GM19023 (cell line): Measurements from ENCODE around the gene MED14.

Source experiments
- ATAC-seq: cut with Tn5 transposase; IDR thresholded peaks from one replicate; pipeline ENCODE4 v1.9.1; 2021; ENCODE audit warnings: mild to moderate bottlenecking, moderate library complexity; ENCODE audit not compliant: unreplicated experiment

MED14 gene

GRCh38 chrX:40663880-40664630 is 71.3 kb downstream of the MED14 start:
- ATAC-seq = no peak

DNA sequence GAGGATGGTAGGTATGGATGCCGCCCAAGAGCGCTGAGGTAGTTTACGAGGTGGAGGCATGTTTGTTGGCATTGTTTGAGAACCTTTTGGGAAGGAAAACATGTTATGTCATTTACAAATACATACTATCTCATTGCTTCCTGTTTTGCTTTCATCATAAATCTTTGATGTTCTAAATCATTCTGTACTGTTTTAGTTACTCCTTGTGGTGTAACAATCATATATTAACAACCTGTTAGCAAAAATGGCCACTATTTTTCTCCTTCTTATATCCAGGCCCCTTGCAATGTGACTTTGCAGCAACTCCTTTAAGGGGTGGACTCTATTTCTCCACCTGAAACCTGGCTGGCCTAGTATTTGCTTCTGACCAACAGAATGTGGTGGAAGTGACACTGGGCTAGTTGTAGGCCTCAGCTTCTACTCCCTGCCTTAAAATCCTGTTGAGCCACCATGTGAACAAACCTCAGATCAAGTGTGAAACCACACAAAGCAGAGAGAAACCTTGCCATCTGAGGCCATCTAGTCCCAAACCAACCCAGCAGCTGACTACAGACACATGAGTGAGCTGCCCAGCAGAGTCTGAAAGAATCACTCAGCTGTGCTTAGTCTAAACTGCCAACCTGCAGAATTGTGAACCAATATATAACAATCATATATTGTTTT is 72.1 kb downstream of the MED14 start:
- no peak for ATAC-seq

DNA sequence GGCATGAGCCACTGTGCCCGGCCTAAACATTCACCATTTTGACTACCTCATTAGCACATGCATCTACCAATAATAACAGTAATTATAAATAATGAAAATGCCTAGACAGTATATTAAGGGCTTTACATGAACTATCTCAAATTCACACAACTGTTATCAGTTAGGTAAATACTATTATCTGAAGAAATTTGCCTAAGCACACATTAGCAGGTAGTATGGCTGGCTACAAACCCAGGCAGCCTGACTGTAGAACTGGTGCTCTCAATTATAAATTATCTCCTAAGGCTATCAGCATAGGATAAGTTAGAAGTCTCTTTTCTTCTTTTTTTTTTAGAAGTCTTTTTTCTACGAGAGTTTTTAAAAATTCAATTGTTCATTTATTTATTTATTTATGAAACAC is 73.9 kb downstream of the MED14 start:
- ATAC-seq = no peak

DNA sequence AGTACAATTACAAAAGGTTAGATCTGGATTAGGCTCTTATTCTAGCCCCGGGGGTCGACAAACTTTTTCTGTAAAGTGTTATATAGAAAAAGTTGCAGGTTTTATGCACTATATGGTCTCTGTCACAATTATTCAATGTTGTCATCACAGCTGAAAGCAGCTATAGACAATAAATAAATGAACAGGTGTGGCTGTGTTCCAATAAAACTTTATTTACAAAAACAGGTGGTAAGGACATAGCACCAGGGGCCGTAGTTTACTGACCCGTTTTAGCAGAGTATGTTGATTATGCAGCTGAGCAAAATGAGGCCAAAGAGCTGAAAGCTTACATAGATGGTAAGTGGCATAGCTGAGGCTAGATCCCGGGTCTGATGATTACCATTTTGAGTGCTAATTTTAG is 75.0 kb downstream of the MED14 start:
- no peak for ATAC-seq

GRCh38 chrX:40653535-40653934 is 81.8 kb downstream of the MED14 start:
- ATAC-seq = no peak

GRCh38 chrX:40652664-40653063 is 82.7 kb downstream of the MED14 start:
- ATAC-seq = no peak

DNA sequence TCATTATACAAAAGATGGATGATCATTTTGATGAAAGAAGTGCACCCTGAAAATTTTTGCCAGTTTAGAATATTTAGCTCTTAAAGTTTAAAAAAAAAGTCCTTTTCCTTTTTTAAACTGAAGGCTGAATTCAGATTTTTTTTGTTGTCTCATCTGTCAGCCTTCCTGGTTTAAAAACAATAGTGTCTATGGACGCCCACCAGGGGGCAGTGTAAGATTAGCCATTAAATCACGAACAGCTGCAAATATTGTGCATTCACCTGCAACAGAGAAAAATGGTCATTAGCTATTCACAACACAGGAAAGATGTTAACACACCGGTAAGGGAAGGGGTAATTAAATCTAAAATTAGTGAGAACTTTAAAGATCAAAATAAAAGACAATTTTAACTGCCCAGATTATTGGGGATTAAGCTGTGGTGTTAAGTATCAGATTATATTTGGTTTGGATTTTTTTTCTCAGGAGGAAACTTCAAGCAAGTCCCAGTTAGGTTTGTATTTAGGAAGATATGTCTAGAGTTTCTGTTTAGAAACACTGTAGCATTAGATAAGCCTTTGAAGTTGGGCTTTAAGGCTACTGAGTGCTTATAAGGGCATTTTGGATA is 83.6 kb downstream of the MED14 start:
- ATAC-seq = no peak

DNA sequence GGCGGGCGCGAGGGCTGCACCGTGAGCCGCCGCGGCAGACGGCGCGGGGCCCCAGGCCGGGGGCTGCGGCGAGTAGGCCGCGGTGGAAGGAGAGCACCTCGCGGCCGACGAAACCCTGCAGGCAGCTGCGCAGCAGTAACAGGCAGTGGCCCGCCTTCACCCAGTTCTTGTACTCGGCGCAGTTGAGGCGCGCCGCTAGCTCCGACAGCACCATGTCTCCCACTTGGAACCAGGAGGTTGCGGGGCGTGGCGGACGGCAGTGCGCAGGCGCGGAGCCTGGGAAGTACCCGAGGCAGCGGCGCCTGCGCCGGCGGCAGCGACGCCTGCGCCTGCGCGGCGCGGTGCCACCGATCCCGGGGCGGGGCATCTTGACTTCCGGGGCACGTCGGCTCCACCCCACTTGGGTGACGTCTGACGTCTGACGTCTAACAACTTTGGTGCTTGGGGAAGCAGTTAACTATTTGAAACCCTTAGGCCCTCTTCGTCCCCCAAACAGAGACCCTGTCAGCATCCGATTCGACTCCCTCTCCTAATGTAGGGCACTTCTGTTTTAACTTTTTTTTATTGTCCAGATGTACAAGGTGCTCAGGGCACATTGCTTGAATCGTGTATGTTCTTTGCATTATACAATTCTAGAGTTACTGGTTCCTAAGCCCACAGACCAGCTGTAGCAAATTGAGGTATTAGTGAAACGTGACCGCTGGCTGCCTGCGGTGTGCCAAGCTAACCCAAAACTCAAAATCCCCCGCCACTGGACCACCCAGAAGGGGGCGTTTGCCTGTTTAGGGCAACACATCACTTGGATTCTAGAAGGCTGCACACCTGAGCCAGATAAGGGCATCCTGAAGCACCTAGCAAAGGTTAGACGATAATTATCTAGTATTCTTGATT is 87.8 kb downstream of the MED14 start, which contains the start of gene CXorf38:
CXorf38 (minus strand) TSS at position 255 of the 891 bp plus-strand sequence; CDS start at position 214, 41 bp downstream.
- ATAC-seq = peak; percentile 78

DNA sequence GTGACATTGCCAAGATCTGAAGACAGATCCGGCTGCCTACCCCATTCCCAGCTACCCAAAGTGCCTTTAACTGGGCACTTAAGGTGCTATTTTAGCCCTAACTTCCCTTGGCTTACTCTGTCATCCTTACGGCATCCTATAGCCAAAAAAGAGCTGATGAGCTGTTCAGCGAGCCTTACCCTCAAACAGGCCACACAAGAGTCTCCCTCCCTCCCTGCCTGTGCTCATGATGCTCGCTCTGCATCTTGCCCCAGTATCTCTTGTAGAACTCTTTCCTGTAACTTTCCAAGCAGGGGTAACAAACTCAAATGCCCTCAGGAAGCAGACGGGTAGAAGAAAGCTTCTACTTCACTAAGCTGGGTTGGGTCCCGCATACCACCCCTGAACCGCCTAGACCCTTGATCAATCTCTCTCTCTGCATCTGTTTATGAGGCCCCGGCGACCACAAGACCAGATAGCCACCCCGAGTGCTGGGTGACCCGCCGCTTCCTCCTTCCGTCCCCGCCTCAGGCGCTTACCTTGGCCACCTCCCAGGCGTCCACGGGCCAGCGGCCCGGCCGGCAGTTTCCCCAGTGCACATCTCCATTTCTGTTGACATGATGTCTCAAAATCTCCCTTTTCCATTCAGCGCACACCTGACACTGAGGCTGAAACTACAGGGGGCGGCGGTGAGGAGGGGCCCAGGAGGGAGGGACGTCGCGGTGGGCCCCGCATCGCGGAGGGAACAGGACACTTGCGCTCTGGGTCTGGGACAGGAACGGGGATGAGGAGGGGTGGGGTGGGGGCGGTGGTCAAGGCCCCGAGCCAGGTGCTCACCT is 88.6 kb downstream of the MED14 start:
- ATAC-seq = peak; percentile 27

- no peak for ATAC-seq
Observed at GRCh38 chrX:40644821-40645358, 90.5 kb downstream of the MED14 start.

GRCh38 chrX:40644176-40644575 is 91.2 kb downstream of the MED14 start:
- no peak for ATAC-seq

- ATAC-seq = no peak
Observed at GRCh38 chrX:40637687-40638086, 97.7 kb downstream of the MED14 start.

DNA sequence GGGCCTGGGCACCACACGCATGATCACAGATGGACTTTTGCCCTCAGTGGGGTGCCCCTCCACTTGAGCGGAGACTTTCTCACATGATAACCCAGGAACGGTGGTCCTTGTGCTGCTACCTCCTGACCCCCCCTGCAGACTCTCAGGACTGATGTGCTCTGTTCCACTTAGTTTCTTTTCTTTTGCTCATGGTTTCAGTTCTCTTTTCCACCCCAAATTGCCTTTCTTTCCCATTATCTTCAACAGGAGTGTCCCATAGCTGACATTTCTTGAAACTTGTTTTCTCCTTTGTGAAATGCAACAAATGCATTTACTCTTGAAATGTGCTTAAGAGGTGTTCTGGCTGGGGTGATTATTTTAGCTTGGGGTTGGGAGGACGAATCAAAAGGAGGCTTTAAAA is 103.1 kb downstream of the MED14 start:
- ATAC-seq = no peak

GRCh38 chrX:40628506-40628905 is 106.8 kb downstream of the MED14 start:
- ATAC-seq = no peak

- no peak for ATAC-seq
Observed at GRCh38 chrX:40625294-40625693, 110.0 kb downstream of the MED14 start.

DNA sequence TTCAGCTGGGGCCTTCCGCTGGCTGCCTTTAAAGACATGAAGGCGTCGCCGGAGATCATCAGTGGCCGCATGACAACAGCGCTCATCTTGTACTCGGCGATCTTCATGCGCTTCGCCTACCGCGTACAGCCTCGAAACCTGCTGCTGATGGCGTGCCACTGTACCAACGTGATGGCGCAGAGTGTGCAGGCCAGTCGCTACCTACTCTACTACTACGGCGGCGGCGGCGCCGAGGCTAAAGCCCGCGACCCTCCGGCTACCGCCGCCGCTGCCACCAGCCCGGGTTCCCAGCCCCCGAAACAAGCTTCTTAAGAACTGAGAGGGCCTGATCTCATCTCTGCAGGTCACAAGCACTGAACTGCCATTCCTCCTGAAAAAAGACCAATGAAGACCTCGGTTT is 111.7 kb downstream of the MED14 start:
- ATAC-seq = no peak

GRCh38 chrX:40623139-40623536 is 112.2 kb downstream of the MED14 start, which contains the start of gene MPC1L:
Gene MPC1L (plus strand): TSS chrX:40623428. CDS start chrX:40623566, 138 bp downstream.
- ATAC-seq = no peak

GRCh38 chrX:40622479-40623138 is 112.7 kb downstream of the MED14 start:
- no peak for ATAC-seq

- ATAC-seq = no peak
Observed at GRCh38 chrX:40617566-40617965, 117.8 kb downstream of the MED14 start.
